A673 (cell line): ENCODE results near the gene ATP5MC2. TPM values are rescaled to one million over a fixed set of nuclear protein-coding genes. Genes with fewer than 3 reads are reported as not detected.
A peak's percentile ranks its signal among the peaks of the same experiment; 100 is the strongest.

ENCODE experiments used
- BruUV-seq: library from RNA; stranded (reverse); fragments of 400-500 nt; replicated peaks from 2 replicates; lab custom pipeline; 2021; lab: Mats Ljungman, UMichigan
- CTCF ChIA-PET: fragments of 300-600 bp; sonication (Branson Sonifier 250); formaldehyde crosslinking; loops from one replicate; lab custom pipeline; 2022; ENCODE audit warnings: antibody characterized with exemption; lab: Charles Lee
- POLR2A ChIA-PET: fragments of 300-600 bp; sonication (Branson Sonifier 250); formaldehyde crosslinking; loops from one replicate; lab custom pipeline; 2022; ENCODE audit warnings: antibody characterized with exemption; ENCODE audit not compliant: low non-redundant PET; lab: Charles Lee
- DNase-seq: peaks from one replicate; pipeline ENCODE4 v3.0.0-alpha.2; 2015; ENCODE audit warnings: low spot score
- H3K27ac ChIP-seq: fragments of 200-600 bp; sonication (generic); 2 replicates; pipeline ENCODE4 v1.5.1; 2016; ENCODE audit warnings: mixed run types, low read depth, mild to moderate bottlenecking, mixed read lengths, antibody characterized with exemption, low read length; ENCODE audit not compliant: poor library complexity, severe bottlenecking
- H3K27me3 ChIP-seq: fragments of 200-600 bp; sonication (generic); replicated peaks from 2 replicates; pipeline ENCODE4 v1.6.1; 2017; ENCODE audit warnings: mixed run types, low read depth, mild to moderate bottlenecking, mixed read lengths, antibody characterized with exemption, low read length; ENCODE audit not compliant: insufficient read depth, poor library complexity
- H3K36me3 ChIP-seq: fragments of 200-600 bp; sonication (generic); 2 replicates; pipeline ENCODE4 v1.6.1; 2016; ENCODE audit warnings: mixed run types, mild to moderate bottlenecking, mixed read lengths, antibody characterized with exemption, low read length; ENCODE audit not compliant: insufficient read depth, poor library complexity, severe bottlenecking
- H3K4me1 ChIP-seq: fragments of 200-600 bp; sonication (generic); 2 replicates; pipeline ENCODE4 v1.6.1; 2017; ENCODE audit warnings: mixed run types, mild to moderate bottlenecking, mixed read lengths, antibody characterized with exemption, low read length; ENCODE audit not compliant: insufficient read depth, poor library complexity, severe bottlenecking
- H3K4me3 ChIP-seq: fragments of 200-600 bp; sonication (generic); 2 replicates; pipeline ENCODE4 v1.5.1; 2016; ENCODE audit warnings: low read depth, mixed run types, mild to moderate bottlenecking, mixed read lengths, low read length; ENCODE audit not compliant: poor library complexity, severe bottlenecking
- H3K9me3 ChIP-seq: fragments of 200-600 bp; sonication (generic); 2 replicates; pipeline ENCODE4 v1.6.1; 2016; ENCODE audit warnings: mixed run types, low read depth, mild to moderate bottlenecking, mixed read lengths, antibody characterized with exemption, low read length; ENCODE audit not compliant: poor library complexity, severe bottlenecking
- EZH2 ChIP-seq: fragments of 200-600 bp; sonication (generic); IDR thresholded peaks from 2 replicates; pipeline ENCODE4 v1.6.1; 2017; ENCODE audit warnings: borderline replicate concordance, low read depth, mild to moderate bottlenecking, mixed read lengths, antibody characterized with exemption, low read length; ENCODE audit not compliant: poor library complexity, severe bottlenecking
- intact Hi-C: fragments of 100-400 bp; cut with micrococcal nuclease; formaldehyde crosslinking; loops from one replicate; pipeline ENCODE4 v1.10.0; 2022; ENCODE audit not compliant: unreplicated experiment
- total RNA-seq: library from RNA; stranded (reverse); gene quantifications from 2 replicates; pipeline ENCODE4 v1.2.3, GENCODE V29; 2021
- TF ChIP-seq, protein P1 (sequence below): fragments of 300-800, 200-600 bp; sonication (generic); conservative IDR thresholded peaks from 2 replicates; pipeline ENCODE4 v1.5.1; 2017; ENCODE audit warnings: low read depth, mild to moderate bottlenecking, antibody characterized with exemption, low read length, moderate library complexity, mixed read lengths

ATP5MC2 gene
- total RNA-seq, 1 experiment from 2014 or later: 447 TPM

DNA sequence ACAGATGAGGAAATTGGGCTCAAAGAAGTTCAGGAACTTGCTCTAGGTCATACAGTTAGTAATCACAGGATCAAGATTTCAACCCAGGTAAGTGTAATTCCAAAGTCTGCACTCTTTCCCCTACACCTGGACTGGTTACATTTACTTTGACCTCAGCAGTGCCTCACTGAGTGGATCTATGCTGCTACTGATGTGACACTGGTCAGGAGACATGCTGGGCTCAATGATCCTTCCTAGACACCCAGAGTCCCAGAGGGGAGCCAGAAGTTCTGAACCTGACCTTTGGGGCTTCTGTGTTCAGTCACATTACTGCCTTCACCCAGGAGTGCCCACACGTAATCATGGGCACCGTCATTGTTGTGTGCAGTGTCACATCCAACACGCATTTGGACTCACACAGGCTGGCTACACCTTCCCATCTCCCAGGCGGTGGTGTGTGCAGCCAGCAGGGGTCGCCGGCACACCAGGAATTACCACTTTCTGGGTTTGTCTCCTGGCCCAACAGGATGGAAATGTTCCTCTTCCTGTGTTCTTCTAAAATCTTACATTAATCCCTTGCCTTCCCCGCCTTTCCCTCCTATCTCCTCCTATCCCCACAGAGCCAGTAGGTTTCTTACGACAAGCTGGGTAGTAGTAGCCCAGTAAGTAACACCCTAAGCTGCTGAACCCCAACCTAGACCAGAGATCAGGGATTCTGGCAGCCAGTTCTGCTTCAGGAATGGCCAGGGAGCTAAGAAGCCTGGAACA lies 25.8 kb upstream of the ATP5MC2 start:
- POLR2A ChIA-PET: interaction anchor here (0.9 kb wide), 1 partner anchor 16 kb away, joined by 3 read pairs; no protein-coding TSS in a partner anchor
- Histone ChIP-seq H3K27ac (no peak overlapping the region), H3K36me3 (no peaks in the 10 kb centered on the region), H3K27me3 (no peaks in the 10 kb centered on the region), H3K9me3 (no peaks in the 10 kb centered on the region), H3K4me3 (no peak overlapping the region), H3K4me1 (peaks cover 15% of the 10 kb centered on the region)
- peak; percentile 85 for DNase-seq
- intact Hi-C loops: loop anchor here (1.0 to 5.0 kb wide), 3 partner anchors 45 to 501 kb away; no protein-coding TSS in a partner anchor
- TF ChIP-seq, protein P1, sequence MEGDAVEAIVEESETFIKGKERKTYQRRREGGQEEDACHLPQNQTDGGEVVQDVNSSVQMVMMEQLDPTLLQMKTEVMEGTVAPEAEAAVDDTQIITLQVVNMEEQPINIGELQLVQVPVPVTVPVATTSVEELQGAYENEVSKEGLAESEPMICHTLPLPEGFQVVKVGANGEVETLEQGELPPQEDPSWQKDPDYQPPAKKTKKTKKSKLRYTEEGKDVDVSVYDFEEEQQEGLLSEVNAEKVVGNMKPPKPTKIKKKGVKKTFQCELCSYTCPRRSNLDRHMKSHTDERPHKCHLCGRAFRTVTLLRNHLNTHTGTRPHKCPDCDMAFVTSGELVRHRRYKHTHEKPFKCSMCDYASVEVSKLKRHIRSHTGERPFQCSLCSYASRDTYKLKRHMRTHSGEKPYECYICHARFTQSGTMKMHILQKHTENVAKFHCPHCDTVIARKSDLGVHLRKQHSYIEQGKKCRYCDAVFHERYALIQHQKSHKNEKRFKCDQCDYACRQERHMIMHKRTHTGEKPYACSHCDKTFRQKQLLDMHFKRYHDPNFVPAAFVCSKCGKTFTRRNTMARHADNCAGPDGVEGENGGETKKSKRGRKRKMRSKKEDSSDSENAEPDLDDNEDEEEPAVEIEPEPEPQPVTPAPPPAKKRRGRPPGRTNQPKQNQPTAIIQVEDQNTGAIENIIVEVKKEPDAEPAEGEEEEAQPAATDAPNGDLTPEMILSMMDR: peak; percentile 98
- no peak for TF ChIP-seq EZH2
- CTCF ChIA-PET: interaction anchor here (0.6 to 2.6 kb wide), 7 partner anchors 35 to 500 kb away, joined by 3 to 32 read pairs (median 5); no protein-coding TSS in a partner anchor
- BruUV-seq: no TSS peak

DNA sequence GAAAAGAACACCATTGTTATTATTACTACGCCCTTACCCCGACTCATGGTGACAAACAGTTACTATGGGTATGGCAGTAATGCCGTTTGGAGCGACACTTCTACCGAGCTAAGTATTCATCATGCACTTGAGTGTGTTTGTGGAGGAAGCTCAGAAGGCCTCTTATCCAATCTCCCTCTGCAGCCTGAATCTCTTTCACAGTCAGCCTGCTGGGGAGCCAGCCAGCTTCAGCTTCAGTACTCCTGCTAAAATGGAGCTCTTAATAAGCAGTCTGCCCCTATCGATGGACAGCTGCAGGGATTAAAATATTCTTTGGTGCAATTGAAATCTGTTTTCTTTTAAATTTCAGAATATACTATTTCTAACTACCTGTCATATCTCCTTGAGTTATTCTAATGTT lies 24.7 kb upstream of the ATP5MC2 start:
- TF ChIP-seq, protein P1: no peak
- TF ChIP-seq EZH2: no peak
- BruUV-seq: no TSS peak

DNA sequence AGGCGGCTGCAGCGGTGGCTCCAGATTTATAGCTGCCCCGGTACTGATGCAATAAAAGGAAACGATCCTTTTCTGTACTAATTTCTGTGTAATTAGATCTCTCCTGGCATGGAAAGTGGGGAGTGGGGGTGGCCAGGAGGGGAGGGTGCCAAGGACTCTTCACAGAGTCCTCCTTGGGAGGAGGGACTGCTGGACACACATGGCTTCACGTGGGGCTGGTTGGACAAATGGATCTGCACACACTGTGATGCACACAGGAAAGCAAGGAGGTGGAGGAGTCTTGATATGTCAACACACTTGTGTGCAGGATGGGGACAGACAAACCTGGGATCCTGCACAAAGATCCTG lies 23.8 kb upstream of the ATP5MC2 start:
- no TSS peak for BruUV-seq
- Histone ChIP-seq H3K27me3 (no peaks in the 10 kb centered on the region), H3K4me3 (no peak overlapping the region), H3K4me1 (peaks cover 23% of the 10 kb centered on the region), H3K27ac (no peak overlapping the region), H3K36me3 (no peaks in the 10 kb centered on the region), H3K9me3 (no peaks in the 10 kb centered on the region)
- no peak for DNase-seq
- ChIA-PET POLR2A (interaction anchor here (0.5 kb wide), 1 partner anchor 58 kb away, joined by 8 read pairs; no protein-coding TSS in a partner anchor), CTCF (interaction anchor here (0.6 to 2.5 kb wide), 2 partner anchors 46 to 239 kb away, joined by 9 to 24 read pairs; partner anchors contain the start of gene HOXC13)
- no peak for TF ChIP-seq EZH2
- TF ChIP-seq, protein P1: no peak
- intact Hi-C loops: loop anchor here (5.0 kb wide), 2 partner anchors 283 to 503 kb away; no protein-coding TSS in a partner anchor

More for the DNA sequence above, 24.7 kb upstream of the ATP5MC2 start:
- ChIA-PET POLR2A (no interaction called here), CTCF (interaction anchor here (2.5 kb wide), 1 partner anchor 45 kb away, joined by 24 read pairs; no protein-coding TSS in a partner anchor)
- H3K9me3 ChIP-seq: no peaks in the 10 kb centered on the region
- DNase-seq: no peak
- no peak overlapping the region for H3K4me3 ChIP-seq
- H3K27me3 ChIP-seq: no peaks in the 10 kb centered on the region
- H3K36me3 ChIP-seq: no peaks in the 10 kb centered on the region
- intact Hi-C loops: loop anchor here (5.0 kb wide), 2 partner anchors 282 to 502 kb away; no protein-coding TSS in a partner anchor
- H3K27ac ChIP-seq: no peak overlapping the region
- peaks cover 15% of the 10 kb centered on the region for H3K4me1 ChIP-seq
